Vagina (tissue), 2 donors: ENCODE results near the gene KRTAP1-5. TPM values are rescaled to one million over a fixed set of nuclear protein-coding genes. Genes with fewer than 3 reads are reported as not detected.

Experiments used
- DNase-seq, 2 donors: peaks; one replicate each; pipeline ENCODE4 v3.0.0-alpha.2; 2017; ENCODE audit errors: extremely low spot score in 2 of 2
- H3K27ac ChIP-seq: fragments of 200-600 bp; sonication (generic); one replicate; pipeline ENCODE4 v1.5.1; 2019
- H3K27me3 ChIP-seq: fragments of 200-600 bp; sonication (generic); one replicate; pipeline ENCODE4 v1.5.1; 2019
- H3K36me3 ChIP-seq, 2 donors: fragments of 200-600 bp; sonication (generic); one replicate each; pipeline ENCODE4 v1.5.1; 2017 to 2019
- H3K4me1 ChIP-seq: fragments of 200-600 bp; sonication (generic); one replicate; pipeline ENCODE4 v1.5.1; 2019
- H3K4me3 ChIP-seq, 2 donors: fragments of 200-600 bp; sonication (generic); 1 replicate in 1 of 2; 2 replicates in 1 of 2; pipeline ENCODE4 v1.5.1; 2016 to 2019
- H3K9me3 ChIP-seq: fragments of 200-600 bp; sonication (generic); one replicate; pipeline ENCODE4 v1.5.1; 2019
- CTCF ChIP-seq, 3 experiments: fragments of 450-650 bp in 2 of 3; fragments of 200-600 bp in 1 of 3; sonication (generic) in 1 of 3; IDR thresholded peaks; one replicate each; pipeline ENCODE4 v1.5.1; 2017 to 2019; ENCODE audit warnings: antibody characterized with exemption in 3 of 3, mild to moderate bottlenecking in 2 of 3, moderate library complexity in 2 of 3
- POLR2A ChIP-seq, 2 donors: fragments of 450-650 bp; IDR thresholded peaks; one replicate each; pipeline ENCODE4 v1.6.1; 2017; ENCODE audit warnings: antibody characterized with exemption in 2 of 2, mild to moderate bottlenecking in 2 of 2, moderate library complexity in 2 of 2
- POLR2AphosphoS5 ChIP-seq, 2 donors: sonication (generic); formaldehyde crosslinking; IDR thresholded peaks; one replicate each; pipeline ENCODE4 v1.9.0; 2017; ENCODE audit warnings: antibody characterized with exemption in 2 of 2, mild to moderate bottlenecking in 2 of 2, low read depth in 1 of 2; ENCODE audit not compliant: insufficient read depth in 1 of 2
- intact Hi-C: fragments of 100-400 bp; cut with DNase I; formaldehyde crosslinking; loops from one replicate; pipeline ENCODE4 v1.15.1; 2023
- total RNA-seq: library from RNA; depleted of rRNA; stranded (reverse); fragments of >200 nt; gene quantifications from one replicate; pipeline ENCODE4 v1.2.3, GENCODE V29; 2016

Gene KRTAP1-5
- total RNA-seq, 1 donor from 2014 or later, result not detected

GRCh38 chr17:41015454-41015853, 11.6 kb downstream of the KRTAP1-5 start:
- Histone ChIP-seq H3K27ac (no peak overlapping the region), H3K4me3 (no peak overlapping the region), H3K36me3 (no peaks in the 10 kb centered on the region), H3K9me3 (no peaks in the 10 kb centered on the region), H3K27me3 (no peaks in the 10 kb centered on the region), H3K4me1 (peaks cover 7% of the 10 kb centered on the region)
- intact Hi-C loops, result no loop called here
- no peak for DNase-seq
- TF ChIP-seq CTCF (IDR thresholded peaks at IDR 0.05), result no peak
- TF ChIP-seq POLR2AphosphoS5 (IDR thresholded peaks at IDR 0.05; ENCODE audit: insufficient read depth in 1 of 2, low read depth in 1 of 2), result no peak
- no peak for TF ChIP-seq POLR2A (IDR thresholded peaks at IDR 0.05)

DNA sequence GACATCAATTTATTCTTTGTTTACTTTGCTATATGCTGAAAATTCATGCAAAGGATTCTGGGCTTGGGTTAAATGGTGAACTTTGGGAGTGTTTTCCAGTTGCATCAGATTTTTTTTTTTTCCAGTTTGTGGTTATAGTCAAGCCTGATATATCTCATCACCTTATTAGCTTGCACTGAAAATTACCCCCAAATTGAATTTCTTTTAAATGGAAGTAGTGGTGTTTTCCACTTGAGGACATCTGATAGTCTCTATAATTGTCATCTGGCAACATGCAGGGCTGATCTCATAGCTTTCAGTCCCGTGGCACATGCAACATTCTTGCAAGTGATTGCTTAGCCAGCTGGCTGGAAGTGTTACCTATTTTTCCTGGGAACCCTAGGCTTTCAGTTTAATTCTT, 13.4 kb downstream of the KRTAP1-5 start:
- Histone ChIP-seq H3K4me1 (peaks cover 7% of the 10 kb centered on the region), H3K9me3 (no peaks in the 10 kb centered on the region), H3K36me3 (no peaks in the 10 kb centered on the region), H3K4me3 (no peak overlapping the region), H3K27ac (peak overlapping the region; percentile 73), H3K27me3 (no peaks in the 10 kb centered on the region)
- intact Hi-C loops, result no loop called here
- no peak for DNase-seq
- TF ChIP-seq CTCF (IDR thresholded peaks at IDR 0.05) (no peak), POLR2AphosphoS5 (IDR thresholded peaks at IDR 0.05; ENCODE audit: insufficient read depth in 1 of 2, low read depth in 1 of 2) (no peak), POLR2A (IDR thresholded peaks at IDR 0.05) (no peak)

- DNase-seq, result no peak
- peak overlapping the region; percentile 73 for H3K27ac ChIP-seq
- no peaks in the 10 kb centered on the region for H3K27me3 ChIP-seq
- H3K4me1 ChIP-seq, result peaks cover 7% of the 10 kb centered on the region
- no peaks in the 10 kb centered on the region for H3K9me3 ChIP-seq
- intact Hi-C loops, result no loop called here
- H3K36me3 ChIP-seq, result no peaks in the 10 kb centered on the region
- H3K4me3 ChIP-seq, result no peak overlapping the region
- no peak for TF ChIP-seq CTCF (IDR thresholded peaks at IDR 0.05)
- no peak for TF ChIP-seq POLR2AphosphoS5 (IDR thresholded peaks at IDR 0.05; ENCODE audit: insufficient read depth in 1 of 2, low read depth in 1 of 2)
- TF ChIP-seq POLR2A (IDR thresholded peaks at IDR 0.05), result no peak
These were observed 13.8 kb downstream of the KRTAP1-5 start for GRCh38 chr17:41013181-41013580.

GRCh38 chr17:41012326-41013120, 14.5 kb downstream of the KRTAP1-5 start:
- no peak for TF ChIP-seq CTCF (IDR thresholded peaks at IDR 0.05)
- no peak for TF ChIP-seq POLR2A (IDR thresholded peaks at IDR 0.05)
- no peak for TF ChIP-seq POLR2AphosphoS5 (IDR thresholded peaks at IDR 0.05; ENCODE audit: insufficient read depth in 1 of 2, low read depth in 1 of 2)
- intact Hi-C loops, result no loop called here
- Histone ChIP-seq H3K4me1 (peaks cover 7% of the 10 kb centered on the region), H3K9me3 (no peaks in the 10 kb centered on the region), H3K27ac (peak overlapping the region; percentile 73), H3K4me3 (no peak overlapping the region), H3K27me3 (no peaks in the 10 kb centered on the region), H3K36me3 (no peaks in the 10 kb centered on the region)
- DNase-seq, result no peak

DNA sequence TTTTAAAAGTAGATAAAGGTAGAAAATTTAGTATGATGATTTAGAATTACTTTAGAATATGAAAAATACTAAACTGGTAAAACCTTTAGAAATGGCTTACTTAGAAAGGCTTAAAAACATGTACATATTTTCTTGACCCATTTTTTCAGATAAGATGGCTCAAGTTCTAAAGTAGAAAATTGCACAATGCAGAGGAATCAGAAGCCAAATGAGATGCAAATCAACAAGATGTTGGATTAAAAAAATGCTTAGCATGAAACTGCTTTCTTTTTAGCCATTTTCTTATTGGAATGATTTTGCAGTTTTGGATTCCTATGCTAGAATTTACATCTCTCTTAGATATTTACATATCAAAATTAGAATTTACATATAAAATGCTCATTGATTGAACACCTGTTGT, 16.6 kb downstream of the KRTAP1-5 start:
- TF ChIP-seq POLR2A (IDR thresholded peaks at IDR 0.05), result no peak
- no peak for TF ChIP-seq POLR2AphosphoS5 (IDR thresholded peaks at IDR 0.05; ENCODE audit: insufficient read depth in 1 of 2, low read depth in 1 of 2)
- no peak for TF ChIP-seq CTCF (IDR thresholded peaks at IDR 0.05)
- Histone ChIP-seq H3K36me3 (no peaks in the 10 kb centered on the region), H3K9me3 (no peaks in the 10 kb centered on the region), H3K4me1 (peaks cover 7% of the 10 kb centered on the region), H3K27me3 (no peaks in the 10 kb centered on the region), H3K27ac (no peak overlapping the region), H3K4me3 (no peak overlapping the region)
- no peak for DNase-seq
- intact Hi-C loops, result no loop called here
